SK-N-SH (cell line): ENCODE data around the gene EIF5. TPM values are rescaled to one million over a fixed set of nuclear protein-coding genes. Genes with fewer than 3 reads are reported as not detected.

Source experiments
- CTCF ChIA-PET: fragments of 300-600, 350-600 bp; formaldehyde crosslinking; extraction: SDS; loops from one replicate; lab custom pipeline; 2021; lab: Yijun Ruan, JAX
- POLR2A ChIA-PET: fragments of 350-600 bp; sonication (Branson Sonifier 250); formaldehyde crosslinking; extraction: SDS; loops from one replicate; lab custom pipeline; 2020; ENCODE audit warnings: antibody characterized with exemption, inconsistent platforms; lab: Yijun Ruan, JAX
- DNase-seq: peaks from one replicate; pipeline ENCODE4 v3.0.0; 2012
- H2AFZ ChIP-seq: fragments of 200-600 bp; sonication (generic); 2 replicates; pipeline ENCODE4 v1.8.1; 2016; ENCODE audit warnings: antibody characterized with exemption, mild to moderate bottlenecking, low read depth
- H3F3A ChIP-seq: fragments of 200-600 bp; sonication (generic); replicated peaks from 2 replicates; pipeline ENCODE3; 2016; ENCODE audit warnings: antibody characterized with exemption, mild to moderate bottlenecking; ENCODE audit not compliant: insufficient read depth
- H3K27ac ChIP-seq, 2 experiments: fragments of 200-500 bp in 1 of 2; fragments of 200-600 bp in 1 of 2; sonication (Bioruptor generic) in 1 of 2; sonication (generic), shearing (Covaris generic) in 1 of 2; 2 replicates each; pipeline versions ENCODE4 v1.5.1 to v1.6.1; 2014 to 2016; ENCODE audit warnings: low read depth in 2 of 2, inconsistent platforms in 1 of 2, low read length in 1 of 2, mild to moderate bottlenecking in 1 of 2, mixed read lengths in 1 of 2
- H3K27me3 ChIP-seq: fragments of 200-600 bp; sonication (generic), shearing (Covaris generic); 2 replicates; pipeline ENCODE4 v1.6.1; 2016; ENCODE audit warnings: mixed run types; ENCODE audit not compliant: insufficient read depth
- H3K36me3 ChIP-seq, 2 experiments: fragments of 200-500 bp in 1 of 2; fragments of 200-600 bp in 1 of 2; sonication (Bioruptor generic) in 1 of 2; sonication (generic) in 1 of 2; replicated peaks in 1 of 2; 2 replicates each; pipeline versions ENCODE3 to v1.5.1; 2014 to 2016; ENCODE audit warnings: low read length in 1 of 2, mild to moderate bottlenecking in 1 of 2; ENCODE audit not compliant: insufficient read depth in 2 of 2, control insufficient read depth in 1 of 2
- H3K4me1 ChIP-seq, 2 experiments: fragments of 200-500 bp in 1 of 2; fragments of 200-600 bp in 1 of 2; sonication (Bioruptor generic) in 1 of 2; sonication (generic), shearing (Covaris generic) in 1 of 2; 2 replicates each; pipeline versions ENCODE4 v1.5.1 to v1.6.1; 2014 to 2016; ENCODE audit warnings: low read depth in 1 of 2, low read length in 1 of 2, mixed run types in 1 of 2; ENCODE audit not compliant: insufficient read depth in 2 of 2, control insufficient read depth in 1 of 2
- H3K4me2 ChIP-seq: fragments of 200-600 bp; sonication (generic), shearing (Covaris generic); 2 replicates; pipeline ENCODE4 v1.6.1; 2017; ENCODE audit warnings: mixed run types
- H3K4me3 ChIP-seq, 2 experiments: fragments of 200-500 bp in 1 of 2; fragments of 200-600 bp in 1 of 2; sonication (Bioruptor generic) in 1 of 2; sonication (generic), shearing (Covaris generic) in 1 of 2; 2 replicates each; pipeline versions ENCODE4 v1.5.1 to v1.8.1; 2014 to 2016; ENCODE audit warnings: low read depth in 2 of 2, inconsistent platforms in 1 of 2, low read length in 1 of 2, mild to moderate bottlenecking in 1 of 2, mixed read lengths in 1 of 2, moderate library complexity in 1 of 2
- H3K79me2 ChIP-seq: fragments of 200-600 bp; sonication (generic); 2 replicates; pipeline ENCODE4 v1.8.1; 2017; ENCODE audit warnings: mild to moderate bottlenecking; ENCODE audit not compliant: insufficient read depth
- H3K9ac ChIP-seq: fragments of 200-600 bp; sonication (generic); 2 replicates; pipeline ENCODE4 v1.6.1; 2017; ENCODE audit warnings: mixed run types
- H3K9me2 ChIP-seq: fragments of 200-600 bp; sonication (generic); 2 replicates; pipeline ENCODE4 v1.6.1; 2017; ENCODE audit warnings: mixed run types
- H3K9me3 ChIP-seq: fragments of 200-600 bp; sonication (generic); 2 replicates; pipeline ENCODE4 v1.6.1; 2017; ENCODE audit warnings: mixed run types, mild to moderate bottlenecking, moderate library complexity
- H4K20me1 ChIP-seq: fragments of 200-600 bp; sonication (generic); 2 replicates; pipeline ENCODE4 v1.6.1; 2017; ENCODE audit warnings: mild to moderate bottlenecking, mixed run types; ENCODE audit not compliant: insufficient read depth
- ELF1 ChIP-seq: IDR thresholded peaks from 2 replicates; pipeline ENCODE4 v1.4.0; 2012
- EP300 ChIP-seq, 2 experiments: IDR thresholded peaks; 2 replicates each; pipeline versions ENCODE4 v1.4.0 to v1.6.1; 2012; ENCODE audit warnings: borderline replicate concordance in 1 of 2, low read depth in 1 of 2, low read length in 1 of 2
- FOSL2 ChIP-seq: IDR thresholded peaks from 2 replicates; pipeline ENCODE4 v1.4.0; 2012; ENCODE audit warnings: low read depth, mild to moderate bottlenecking, moderate library complexity, borderline replicate concordance
- GATA2 ChIP-seq: sonication (generic); formaldehyde crosslinking; IDR thresholded peaks from 2 replicates; pipeline ENCODE4 v1.5.0; 2020; ENCODE audit warnings: mild to moderate bottlenecking, missing genetic modification reagents
- JUND ChIP-seq: IDR thresholded peaks from 2 replicates; pipeline ENCODE4 v1.4.0; 2012
- MEF2A ChIP-seq: IDR thresholded peaks from 2 replicates; pipeline ENCODE4 v1.4.0; 2012; ENCODE audit warnings: low read depth, borderline replicate concordance
- NFIC ChIP-seq: IDR thresholded peaks from 2 replicates; pipeline ENCODE4 v1.4.0; 2012; ENCODE audit warnings: borderline replicate concordance
- NRF1 ChIP-seq: IDR thresholded peaks from 2 replicates; pipeline ENCODE4 v1.6.1; 2012; ENCODE audit warnings: low read depth, mild to moderate bottlenecking, low read length
- POLR2AphosphoS5 ChIP-seq: IDR thresholded peaks from 2 replicates; pipeline ENCODE4 v1.6.1; 2012; ENCODE audit warnings: low read depth, low read length
- RAD21 ChIP-seq: IDR thresholded peaks from 2 replicates; pipeline ENCODE4 v1.6.1; 2012; ENCODE audit warnings: mild to moderate bottlenecking, low read length
- RCOR1 ChIP-seq: fragments of 150-350 bp; IDR thresholded peaks from 2 replicates; pipeline ENCODE4 v1.6.1; 2017; ENCODE audit warnings: antibody characterized with exemption, low read length
- RXRA ChIP-seq: IDR thresholded peaks from 2 replicates; pipeline ENCODE4 v1.4.0; 2012; ENCODE audit warnings: low read depth, mild to moderate bottlenecking, borderline replicate concordance
- SIN3A ChIP-seq: IDR thresholded peaks from 2 replicates; pipeline ENCODE4 v1.6.1; 2012; ENCODE audit warnings: low read depth, mild to moderate bottlenecking, low read length, moderate library complexity, borderline replicate concordance
- TAF1 ChIP-seq: IDR thresholded peaks from 2 replicates; pipeline ENCODE4 v1.6.1; 2012; ENCODE audit warnings: low read depth, mild to moderate bottlenecking, low read length, moderate library complexity, borderline replicate concordance
- TCF12 ChIP-seq: IDR thresholded peaks from 2 replicates; pipeline ENCODE4 v1.4.0; 2012
- YY1 ChIP-seq: IDR thresholded peaks from 2 replicates; pipeline ENCODE4 v1.4.0; 2012; ENCODE audit warnings: low read depth, mild to moderate bottlenecking
- WGBS: methylation state at CpG from one replicate; pipeline ENCODE4 v1.1.6; 2017; ENCODE audit warnings: low lambda C conversion rate; 5-methylcytosine and 5-hydroxymethylcytosine counted together
- polyA plus RNA-seq, 3 experiments: library from polyadenylated mRNA; depleted of rRNA; stranded (reverse); fragments of >200 nt; gene quantifications; 2 replicates each; pipeline ENCODE4 v1.2.3, GENCODE V29; 2012
- TF ChIP-seq, protein P1 (sequence below): IDR thresholded peaks from 2 replicates; pipeline ENCODE4 v1.4.0; 2012; ENCODE audit warnings: low read depth
- TF ChIP-seq, protein P2 (sequence below): IDR thresholded peaks from 2 replicates; pipeline ENCODE4; 2012
- TF ChIP-seq, protein P3 (sequence below): IDR thresholded peaks from 2 replicates; pipeline ENCODE4 v1.4.0; 2012; ENCODE audit warnings: low read depth, borderline replicate concordance
- TF ChIP-seq, protein P4 (sequence below): fragments of 150-350 bp; IDR thresholded peaks from 2 replicates; pipeline ENCODE4 v1.6.1; 2017; ENCODE audit warnings: antibody characterized with exemption, low read length, low read depth, borderline replicate concordance

The EIF5 gene
- polyA plus RNA-seq, 1 of the 3 experiments (the other 2 are of a cell fraction), result 127 TPM

DNA sequence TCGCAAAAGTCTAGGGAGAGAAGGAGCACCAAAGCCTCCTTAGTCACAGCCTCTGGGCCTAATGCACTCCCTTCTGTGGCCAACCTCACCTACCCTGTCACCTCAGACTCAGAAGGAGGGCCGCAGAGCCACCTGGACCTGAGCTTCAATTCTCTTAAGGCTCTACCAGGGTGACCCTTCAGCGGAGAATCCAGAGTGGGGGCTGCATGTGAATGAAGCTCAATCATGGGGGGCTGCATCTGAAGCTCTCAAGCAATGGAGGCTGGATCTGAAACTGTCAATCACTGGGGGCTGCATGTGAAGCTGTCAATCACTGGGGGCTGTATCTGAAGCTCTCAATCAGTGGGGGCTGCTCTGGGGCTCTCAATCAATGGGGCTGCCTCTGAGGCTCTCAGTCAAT lies 43.1 kb upstream of the EIF5 start:
- H3K79me2 ChIP-seq, result no peaks in the 10 kb centered on the region
- no peak overlapping the region for H3K4me3 ChIP-seq
- no peaks in the 10 kb centered on the region for H3K36me3 ChIP-seq
- POLR2A ChIA-PET, result no interaction called here
- no peaks in the 10 kb centered on the region for H3K9me3 ChIP-seq
- no peak overlapping the region for H2AFZ ChIP-seq
- no peak overlapping the region for H3K27ac ChIP-seq
- no peak overlapping the region for H3K4me2 ChIP-seq
- TF ChIP-seq, protein P1, sequence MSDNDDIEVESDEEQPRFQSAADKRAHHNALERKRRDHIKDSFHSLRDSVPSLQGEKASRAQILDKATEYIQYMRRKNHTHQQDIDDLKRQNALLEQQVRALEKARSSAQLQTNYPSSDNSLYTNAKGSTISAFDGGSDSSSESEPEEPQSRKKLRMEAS, result no peak
- TF ChIP-seq RCOR1 (no peak), NRF1 (no peak), TAF1 (no peak), EP300 (IDR thresholded peaks at IDR 0.05; ENCODE audit: borderline replicate concordance in 1 of 2, low read depth in 1 of 2, low read length in 1 of 2) (no peak), NFIC (no peak), POLR2AphosphoS5 (no peak), ELF1 (no peak), RXRA (no peak), FOSL2 (no peak), TCF12 (no peak), GATA2 (CRISPR knock-in tag) (no peak), JUND (no peak), YY1 (no peak), SIN3A (no peak), RAD21 (no peak), MEF2A (no peak)
- TF ChIP-seq, protein P2, sequence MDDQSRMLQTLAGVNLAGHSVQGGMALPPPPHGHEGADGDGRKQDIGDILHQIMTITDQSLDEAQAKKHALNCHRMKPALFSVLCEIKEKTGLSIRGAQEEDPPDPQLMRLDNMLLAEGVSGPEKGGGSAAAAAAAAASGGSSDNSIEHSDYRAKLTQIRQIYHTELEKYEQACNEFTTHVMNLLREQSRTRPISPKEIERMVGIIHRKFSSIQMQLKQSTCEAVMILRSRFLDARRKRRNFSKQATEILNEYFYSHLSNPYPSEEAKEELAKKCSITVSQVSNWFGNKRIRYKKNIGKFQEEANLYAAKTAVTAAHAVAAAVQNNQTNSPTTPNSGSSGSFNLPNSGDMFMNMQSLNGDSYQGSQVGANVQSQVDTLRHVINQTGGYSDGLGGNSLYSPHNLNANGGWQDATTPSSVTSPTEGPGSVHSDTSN, result no peak
- TF ChIP-seq, protein P3, sequence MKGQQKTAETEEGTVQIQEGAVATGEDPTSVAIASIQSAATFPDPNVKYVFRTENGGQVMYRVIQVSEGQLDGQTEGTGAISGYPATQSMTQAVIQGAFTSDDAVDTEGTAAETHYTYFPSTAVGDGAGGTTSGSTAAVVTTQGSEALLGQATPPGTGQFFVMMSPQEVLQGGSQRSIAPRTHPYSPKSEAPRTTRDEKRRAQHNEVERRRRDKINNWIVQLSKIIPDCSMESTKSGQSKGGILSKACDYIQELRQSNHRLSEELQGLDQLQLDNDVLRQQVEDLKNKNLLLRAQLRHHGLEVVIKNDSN, result no peak
- TF ChIP-seq, protein P4, sequence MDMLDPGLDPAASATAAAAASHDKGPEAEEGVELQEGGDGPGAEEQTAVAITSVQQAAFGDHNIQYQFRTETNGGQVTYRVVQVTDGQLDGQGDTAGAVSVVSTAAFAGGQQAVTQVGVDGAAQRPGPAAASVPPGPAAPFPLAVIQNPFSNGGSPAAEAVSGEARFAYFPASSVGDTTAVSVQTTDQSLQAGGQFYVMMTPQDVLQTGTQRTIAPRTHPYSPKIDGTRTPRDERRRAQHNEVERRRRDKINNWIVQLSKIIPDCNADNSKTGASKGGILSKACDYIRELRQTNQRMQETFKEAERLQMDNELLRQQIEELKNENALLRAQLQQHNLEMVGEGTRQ, result no peak
- H3K9ac ChIP-seq, result no peak overlapping the region
- 86% methylated on average over 1 of the region's 3 CpGs for WGBS
- peaks cover 7% of the 10 kb centered on the region; the same call in 1 of the 2 replicates for H3K27me3 ChIP-seq
- CTCF ChIA-PET, result interaction anchor here (0.6 to 10.7 kb wide), 13 partner anchors 11 to 235 kb away, joined by 3 to 250 read pairs (median 5); no protein-coding TSS in a partner anchor
- no peaks in the 10 kb centered on the region for H3F3A ChIP-seq
- no peaks in the 10 kb centered on the region for H3K9me2 ChIP-seq
- no peak for DNase-seq
- no peaks in the 10 kb centered on the region for H4K20me1 ChIP-seq
- peaks cover 0 to 3% of the 10 kb centered on the region in 2 experiments; a peak in 1 of 4 replicates for H3K4me1 ChIP-seq
